H9 (cell line): Measurements from ENCODE around the gene ANP32A. TPM values are rescaled to one million over a fixed set of nuclear protein-coding genes. Genes with fewer than 3 reads are reported as not detected.

Experiments
- DNase-seq: peaks from one replicate; pipeline ENCODE4 v3.0.0-alpha.2; 2017
- H2AFZ ChIP-seq: one replicate; pipeline ENCODE4 v1.6.1; 2013; ENCODE audit warnings: mild to moderate bottlenecking, low read length, control low read depth, moderate library complexity
- H2AK5ac ChIP-seq: 2 replicates; pipeline ENCODE4 v1.6.1; 2013; ENCODE audit warnings: low read length, control low read depth, mixed read lengths; ENCODE audit not compliant: insufficient read length
- H2BK120ac ChIP-seq: one replicate; pipeline ENCODE4 v1.6.1; 2013; ENCODE audit warnings: low read depth, mild to moderate bottlenecking, low read length, control low read depth, inconsistent platforms; ENCODE audit not compliant: poor library complexity, severe bottlenecking
- H2BK12ac ChIP-seq: 2 replicates; pipeline ENCODE4 v1.6.1; 2013; ENCODE audit warnings: low read length, control low read depth, mixed read lengths, low read depth; ENCODE audit not compliant: insufficient read length
- H2BK15ac ChIP-seq: 2 replicates; pipeline ENCODE4 v1.6.1; 2013; ENCODE audit warnings: low read depth, low read length, control low read depth
- H2BK20ac ChIP-seq: one replicate; pipeline ENCODE4 v1.6.1; 2013; ENCODE audit warnings: low read depth, mild to moderate bottlenecking, low read length, control low read depth, inconsistent platforms; ENCODE audit not compliant: poor library complexity, severe bottlenecking
- H2BK5ac ChIP-seq: 2 replicates; pipeline ENCODE4 v1.6.1; 2013; ENCODE audit warnings: low read length, control low read depth, mixed read lengths; ENCODE audit not compliant: insufficient read length
- H3K14ac ChIP-seq: 2 replicates; pipeline ENCODE4 v1.6.1; 2013; ENCODE audit warnings: low read length, control low read depth; ENCODE audit not compliant: insufficient read depth
- H3K18ac ChIP-seq: 2 replicates; pipeline ENCODE4 v1.6.1; 2013; ENCODE audit warnings: low read depth, mild to moderate bottlenecking, mixed read lengths, low read length, control low read depth; ENCODE audit not compliant: insufficient read length
- H3K23ac ChIP-seq: 2 replicates; pipeline ENCODE4 v1.6.1; 2013; ENCODE audit warnings: low read length, control low read depth, mixed read lengths, low read depth; ENCODE audit not compliant: insufficient read length
- H3K23me2 ChIP-seq: 2 replicates; pipeline ENCODE4 v1.6.1; 2013; ENCODE audit warnings: low read depth, mild to moderate bottlenecking, mixed read lengths, low read length, control low read depth; ENCODE audit not compliant: insufficient read length, poor library complexity, severe bottlenecking
- H3K27ac ChIP-seq: 2 replicates; pipeline ENCODE4 v1.5.1; 2013; ENCODE audit warnings: low read length, control low read depth, mixed read lengths, low read depth; ENCODE audit not compliant: insufficient read length
- H3K27me3 ChIP-seq: 2 replicates; pipeline ENCODE4 v1.6.1; 2013; ENCODE audit warnings: low read length, control low read depth, inconsistent platforms; ENCODE audit not compliant: insufficient read depth
- H3K4ac ChIP-seq: 2 replicates; pipeline ENCODE4 v1.6.1; 2013; ENCODE audit warnings: low read depth, mild to moderate bottlenecking, control low read depth, inconsistent platforms, low read length, moderate library complexity
- H3K4me1 ChIP-seq: 2 replicates; pipeline ENCODE4 v1.6.1; 2013; ENCODE audit warnings: low read length, control low read depth, inconsistent platforms; ENCODE audit not compliant: insufficient read depth
- H3K4me2 ChIP-seq: 2 replicates; pipeline ENCODE4 v1.6.1; 2013; ENCODE audit warnings: low read length, control low read depth, mixed read lengths; ENCODE audit not compliant: insufficient read length, insufficient read depth
- H3K56ac ChIP-seq: 2 replicates; pipeline ENCODE4 v1.6.1; 2013; ENCODE audit warnings: low read depth, mild to moderate bottlenecking, mixed read lengths, low read length, control low read depth; ENCODE audit not compliant: insufficient read length
- H3K79me1 ChIP-seq: 2 replicates; pipeline ENCODE4 v1.6.1; 2013; ENCODE audit warnings: low read depth, mild to moderate bottlenecking, moderate library complexity, low read length, control low read depth, inconsistent platforms; ENCODE audit not compliant: insufficient read depth, poor library complexity, severe bottlenecking
- H3K79me2 ChIP-seq: 2 replicates; pipeline ENCODE4 v1.6.1; 2013; ENCODE audit warnings: low read length, control low read depth, inconsistent platforms; ENCODE audit not compliant: insufficient read depth
- H3K9ac ChIP-seq: 2 replicates; pipeline ENCODE4 v1.6.1; 2013; ENCODE audit warnings: low read length, control low read depth, mixed read lengths; ENCODE audit not compliant: insufficient read length; ENCODE audit errors: extremely low read depth
- H3K9me3 ChIP-seq: one replicate; pipeline ENCODE4 v1.6.1; 2013; ENCODE audit warnings: low read depth, low read length, inconsistent platforms; ENCODE audit not compliant: control insufficient read depth
- H3T11ph ChIP-seq: one replicate; pipeline ENCODE4 v1.6.1; 2013; ENCODE audit warnings: mild to moderate bottlenecking, low read length, control low read depth, inconsistent platforms
- H4K20me1 ChIP-seq: one replicate; pipeline ENCODE4 v1.6.1; 2013; ENCODE audit not compliant: control insufficient read depth, insufficient read length, insufficient read depth
- H4K5ac ChIP-seq: 2 replicates; pipeline ENCODE4 v1.6.1; 2013; ENCODE audit warnings: low read depth, mild to moderate bottlenecking, mixed read lengths, low read length, control low read depth; ENCODE audit not compliant: insufficient read length
- H4K8ac ChIP-seq: replicated peaks from 2 replicates; pipeline ENCODE4 v1.6.1; 2013; ENCODE audit warnings: low read length, control low read depth, mixed read lengths, low read depth; ENCODE audit not compliant: insufficient read length
- H4K91ac ChIP-seq: 2 replicates; pipeline ENCODE4 v1.6.1; 2013; ENCODE audit warnings: low read depth, mild to moderate bottlenecking, moderate library complexity, mixed read lengths, low read length, control low read depth; ENCODE audit not compliant: insufficient read length
- H3K27ac Mint-ChIP-seq, 3 experiments: 2 replicates in 2 of 3; 3 replicates in 1 of 3; pipeline ENCODE4 v1.8.0; 2020 to 2021; ENCODE audit warnings: mixed read lengths in 3 of 3, mild to moderate bottlenecking in 1 of 3, moderate library complexity in 1 of 3
- H3K27me3 Mint-ChIP-seq: 2 replicates; pipeline ENCODE4 v1.8.0; 2021; ENCODE audit warnings: low read depth, mild to moderate bottlenecking, moderate library complexity, mixed read lengths
- H3K36me3 Mint-ChIP-seq, 3 experiments: 2 replicates in 2 of 3; 3 replicates in 1 of 3; pipeline ENCODE4 v1.8.0; 2020 to 2021; ENCODE audit warnings: low read depth in 3 of 3, mixed read lengths in 3 of 3; ENCODE audit not compliant: insufficient read depth in 1 of 3
- H3K4me1 Mint-ChIP-seq, 2 experiments: 2 replicates each; pipeline ENCODE4 v1.8.0; 2020; ENCODE audit warnings: mixed read lengths in 2 of 2
- H3K4me3 Mint-ChIP-seq, 2 experiments: 2 replicates in 1 of 2; 3 replicates in 1 of 2; pipeline ENCODE4 v1.8.0; 2020 to 2021; ENCODE audit warnings: mild to moderate bottlenecking in 2 of 2, mixed read lengths in 2 of 2, moderate library complexity in 1 of 2
- H3K9me3 Mint-ChIP-seq, 2 experiments: 2 replicates in 1 of 2; 3 replicates in 1 of 2; pipeline ENCODE4 v1.8.0; 2020; ENCODE audit warnings: mild to moderate bottlenecking in 2 of 2, mixed read lengths in 2 of 2, moderate library complexity in 1 of 2
- CTCF ChIP-seq: fragments of 200-600 bp; sonication (generic); conservative IDR thresholded peaks from 3 replicates; pipeline ENCODE4 v1.8.0; 2021; ENCODE audit warnings: antibody characterized with exemption, mild to moderate bottlenecking
- WGBS: extraction: QIAGEN DNeasy Blood & Tissue Kit; methylation state at CpG from one replicate; pipeline ENCODE4 v1.1.7; 2013; ENCODE audit warnings: missing lambda C conversion rate, low lambda C conversion rate, mixed read lengths; ENCODE audit not compliant: insufficient read length; ENCODE audit errors: extremely low coverage; 5-methylcytosine and 5-hydroxymethylcytosine counted together
- total RNA-seq: library from RNA; stranded (reverse); gene quantifications from 2 replicates; pipeline ENCODE4 v1.2.1, GENCODE V29; 2021

ANP32A gene
- total RNA-seq, 1 experiment from 2014 or later: 318 TPM

- Histone ChIP-seq H2BK12ac (no peak overlapping the region), H2AK5ac (no peak overlapping the region), H2AFZ (no peak overlapping the region), H3K23ac (no peak overlapping the region), H3K27ac (no peak overlapping the region), H4K20me1 (no peaks in the 10 kb centered on the region), H2BK5ac (no peak overlapping the region), H3K23me2 (peaks cover 5% of the 10 kb centered on the region), H4K5ac (no peak overlapping the region), H3K18ac (no peak overlapping the region), H3K9ac (no peak overlapping the region), H3K79me1 (no peaks in the 10 kb centered on the region), H3K4ac (no peak overlapping the region), H3K9me3 (no peaks in the 10 kb centered on the region), H2BK120ac (no peak overlapping the region), H2BK15ac (no peak overlapping the region), H3K27me3 (no peaks in the 10 kb centered on the region; the same call in 1 of the 2 replicates), H4K8ac (no peak overlapping the region), H3K4me2 (no peak overlapping the region), H3K4me1 (no peaks in the 10 kb centered on the region), H4K91ac (no peak overlapping the region), H3T11ph (no peak overlapping the region), H3K14ac (no peak overlapping the region), H2BK20ac (no peak overlapping the region), H3K56ac (no peak overlapping the region), H3K79me2 (no peaks in the 10 kb centered on the region)
- Mint-ChIP-seq H3K9me3 (no peaks in the 10 kb centered on the region), H3K36me3 (no peaks in the 10 kb centered on the region), H3K27ac (no peak overlapping the region), H3K4me3 (peak overlapping the region in 1 of 2 experiments; percentile 51; a peak in 3 of 5 replicates), H3K27me3 (peaks cover 52% of the 10 kb centered on the region), H3K4me1 (peaks cover 2 to 6% of the 10 kb centered on the region in 2 experiments; a peak in 3 of 4 replicates)
- no peak for DNase-seq
- TF ChIP-seq CTCF: no peak
- no CpG with 5 or more reads among the region's 1 CpG for WGBS
Measured at GRCh38 chr15:68842958-68843357, 22.3 kb upstream of the ANP32A start.
